BLaER1 treated with 17β-estradiol and CSF1 and Interleukin-3, amounts not matched to agents 10 nM and 100 nM (cell line): ENCODE measurements around the gene PYROXD2.

Source experiments
- H3K27ac ChIP-seq, 11 experiments: shearing (Covaris generic); formaldehyde crosslinking; 2 replicates each; pipeline ENCODE4 v1.8.1; 2022
- H3K27me3 ChIP-seq, 11 experiments: shearing (Covaris generic); formaldehyde crosslinking; 2 replicates each; pipeline ENCODE4 v1.8.1; 2022
- H3K36me3 ChIP-seq, 11 experiments: shearing (Covaris generic); formaldehyde crosslinking; 2 replicates each; pipeline ENCODE4 v1.8.1; 2022
- H3K4me1 ChIP-seq, 10 experiments: shearing (Covaris generic); formaldehyde crosslinking; 2 replicates each; pipeline ENCODE4 v1.8.1; 2022
- H3K4me2 ChIP-seq, 11 experiments: shearing (Covaris generic); formaldehyde crosslinking; 2 replicates each; pipeline ENCODE4 v1.8.1; 2022
- H3K4me3 ChIP-seq, 10 experiments: shearing (Covaris generic); formaldehyde crosslinking; 2 replicates each; pipeline ENCODE4 v1.8.1; 2022
- H3K9ac ChIP-seq, 11 experiments: shearing (Covaris generic); formaldehyde crosslinking; 2 replicates each; pipeline ENCODE4 v1.8.1; 2022
- H3K9me3 ChIP-seq, 11 experiments: shearing (Covaris generic); formaldehyde crosslinking; replicated peaks in 1 of 11; 2 replicates each; pipeline ENCODE4 v1.8.1; 2022
- H4K20me1 ChIP-seq, 11 experiments: shearing (Covaris generic); formaldehyde crosslinking; 2 replicates each; pipeline ENCODE4 v1.8.1; 2022
- Cebpa-rat ChIP-seq, 11 experiments: shearing (Covaris generic); IDR thresholded peaks; 2 replicates each; pipeline ENCODE4 v1.8.1; 2022

Gene PYROXD2

DNA sequence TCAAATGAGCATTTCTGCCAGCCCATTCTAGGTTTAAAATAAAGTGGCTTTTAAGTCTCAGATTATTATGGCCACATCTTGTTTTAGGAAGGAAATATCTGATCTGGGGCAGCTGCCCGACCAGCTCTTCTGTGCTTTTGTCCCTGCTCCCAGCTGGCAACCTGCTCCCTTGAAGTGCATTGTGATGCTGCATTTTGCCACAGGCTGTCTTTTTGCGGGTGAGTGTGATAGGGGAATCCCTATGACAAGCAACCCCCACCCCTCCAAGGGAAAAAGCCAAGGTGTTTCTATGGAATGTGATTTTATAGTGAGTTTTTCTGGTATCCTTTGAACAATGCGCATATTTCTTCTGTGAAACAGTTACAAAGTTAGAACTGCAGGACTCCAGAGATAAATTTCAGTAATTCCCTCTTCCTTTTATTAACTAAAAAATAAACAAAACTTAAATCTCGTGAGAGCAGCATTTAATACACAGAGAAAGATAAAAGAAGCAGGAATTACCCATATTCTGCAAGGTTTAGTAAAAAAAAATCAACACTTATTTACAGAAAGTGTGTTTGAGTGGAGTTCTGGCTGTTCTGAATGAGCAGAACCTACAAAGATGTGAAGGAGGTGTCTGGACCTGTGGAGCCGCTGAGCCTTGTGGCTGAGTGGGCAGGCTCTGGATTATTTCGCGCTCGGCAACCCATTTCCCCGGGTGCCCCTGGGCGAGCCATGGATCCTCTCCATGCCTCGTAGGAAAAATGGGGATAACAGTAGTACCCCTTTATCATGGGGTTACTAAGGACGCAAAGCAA, 41.9 kb upstream of the PYROXD2 start:
- H3K27ac ChIP-seq, result no peak overlapping the region

DNA sequence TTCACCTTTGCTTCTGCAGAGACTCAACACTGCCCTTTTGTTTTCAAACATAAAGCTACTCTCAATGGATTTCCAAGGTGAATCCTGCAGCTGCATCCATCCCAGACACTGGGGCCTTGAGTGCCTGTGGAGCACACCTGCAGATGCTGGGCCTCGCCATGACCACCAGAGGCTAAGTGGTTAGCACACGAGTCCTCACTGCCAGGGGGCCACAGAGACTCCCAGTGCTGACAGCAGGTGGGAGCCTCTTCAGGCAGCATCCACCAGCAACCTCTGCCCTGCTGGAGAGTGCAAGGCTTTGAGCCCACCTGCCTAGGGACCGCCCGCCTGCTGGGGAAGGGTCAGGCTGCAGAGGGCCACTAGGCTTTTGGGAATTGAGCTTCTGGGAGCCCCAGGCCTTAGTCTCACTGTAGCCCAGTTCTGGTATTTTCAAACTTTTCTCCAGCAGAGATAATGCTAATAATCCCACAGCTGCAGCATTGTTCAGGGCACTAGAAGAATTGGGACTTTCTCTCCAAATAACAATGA, 41.1 kb upstream of the PYROXD2 start:
- Histone ChIP-seq H3K36me3 (no peaks in the 10 kb centered on the region), H4K20me1 (no peaks in the 10 kb centered on the region), H3K4me2 (no peak overlapping the region), H3K27me3 (no peaks in the 10 kb centered on the region), H3K4me3 (no peak overlapping the region), H3K9ac (no peak overlapping the region), H3K27ac (no peak overlapping the region), H3K4me1 (peaks cover 0 to 8% (median 0%) of the 10 kb centered on the region in 10 experiments; a peak in 6 of 20 replicates), H3K9me3 (no peaks in the 10 kb centered on the region)
- no peak for TF ChIP-seq Cebpa-rat (IDR thresholded peaks at IDR 0.05)

More for the DNA sequence above, 41.9 kb upstream of the PYROXD2 start:
- no peaks in the 10 kb centered on the region for H3K36me3 ChIP-seq
- no peak overlapping the region for H3K9ac ChIP-seq
- no peaks in the 10 kb centered on the region for H3K9me3 ChIP-seq
- H3K4me1 ChIP-seq, result peaks cover 0 to 11% (median 0%) of the 10 kb centered on the region in 10 experiments; a peak in 6 of 20 replicates
- no peak overlapping the region for H3K4me3 ChIP-seq
- TF ChIP-seq Cebpa-rat (IDR thresholded peaks at IDR 0.05), result no peak
- no peaks in the 10 kb centered on the region for H4K20me1 ChIP-seq
- H3K4me2 ChIP-seq, result no peak overlapping the region
- no peaks in the 10 kb centered on the region for H3K27me3 ChIP-seq

DNA sequence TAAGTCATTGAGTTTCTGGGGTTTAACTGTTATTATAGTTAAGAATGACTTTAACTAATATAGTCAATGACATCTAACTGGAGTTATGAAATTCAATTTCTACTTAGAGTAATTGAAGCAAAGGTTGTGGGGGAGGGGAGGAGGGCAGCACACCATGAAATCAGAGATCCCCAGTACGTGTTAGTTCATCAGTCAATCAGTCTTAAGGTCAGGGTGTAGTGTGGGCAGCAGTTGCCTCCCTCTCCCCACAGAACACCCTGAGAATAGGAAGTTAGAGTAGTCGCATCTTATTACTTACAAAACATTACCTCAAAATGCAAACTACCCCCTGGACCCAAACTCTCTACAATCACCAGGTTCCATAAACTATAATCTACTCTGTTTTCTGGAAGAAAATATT, 38.7 kb upstream of the PYROXD2 start:
- Histone ChIP-seq H3K4me3 (no peak overlapping the region), H3K4me2 (no peak overlapping the region), H3K27me3 (no peaks in the 10 kb centered on the region), H3K9ac (no peak overlapping the region), H3K36me3 (no peaks in the 10 kb centered on the region), H4K20me1 (no peaks in the 10 kb centered on the region), H3K4me1 (peaks cover 0 to 6% (median 0%) of the 10 kb centered on the region in 10 experiments; a peak in 7 of 20 replicates), H3K9me3 (no peaks in the 10 kb centered on the region), H3K27ac (no peak overlapping the region)
- no peak for TF ChIP-seq Cebpa-rat (IDR thresholded peaks at IDR 0.05)

DNA sequence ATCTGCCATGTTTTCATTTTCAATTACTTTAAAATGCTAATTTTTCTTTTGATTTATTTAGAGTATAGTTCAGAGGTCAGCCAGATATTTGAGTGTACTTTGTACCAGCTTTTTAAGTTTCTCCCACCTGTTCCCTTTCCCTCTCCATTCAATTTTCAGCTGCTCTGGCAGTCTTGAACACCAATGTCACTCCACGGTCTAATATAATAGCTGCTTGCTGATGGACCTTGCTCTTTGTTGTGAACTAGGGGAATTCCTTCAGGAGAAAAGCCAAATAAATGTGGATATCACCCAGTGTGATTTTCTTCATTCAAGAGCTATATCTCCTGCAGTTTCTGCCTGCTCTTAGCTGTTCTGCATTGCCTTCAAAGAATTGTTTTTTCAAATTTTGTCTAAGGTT, 35.6 kb upstream of the PYROXD2 start:
- Histone ChIP-seq H3K36me3 (no peaks in the 10 kb centered on the region; a peak in 2 of 22 replicates), H3K9ac (no peak overlapping the region)
- no peak for TF ChIP-seq Cebpa-rat (IDR thresholded peaks at IDR 0.05)

DNA sequence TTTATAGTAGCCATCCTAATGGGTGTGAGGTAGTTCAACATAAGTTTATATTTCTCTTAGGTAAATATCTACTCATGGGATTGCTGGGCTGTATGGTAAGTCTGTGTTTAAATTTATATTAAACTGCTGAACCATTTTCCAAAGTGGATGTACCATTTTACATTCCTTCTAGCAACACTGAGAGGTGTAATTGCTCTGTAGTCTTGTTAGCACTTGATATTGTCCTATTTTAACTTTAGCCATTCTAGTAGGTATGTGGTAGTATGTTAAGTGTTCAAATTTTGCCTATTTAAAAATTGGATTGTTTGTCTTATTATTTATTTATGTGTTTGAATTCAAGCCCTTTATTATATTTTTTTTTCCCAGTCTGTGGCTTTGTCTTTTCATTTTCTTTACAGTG, 34.3 kb upstream of the PYROXD2 start:
- no peaks in the 10 kb centered on the region for H3K9me3 ChIP-seq
- no peak for TF ChIP-seq Cebpa-rat (IDR thresholded peaks at IDR 0.05)
- H3K27me3 ChIP-seq, result no peaks in the 10 kb centered on the region
- H3K9ac ChIP-seq, result no peak overlapping the region
- H4K20me1 ChIP-seq, result peaks cover 15 to 17% (median 16%) of the 10 kb centered on the region in 11 experiments; a peak in 19 of 22 replicates
- H3K36me3 ChIP-seq, result peaks cover 9 to 13% (median 12%) of the 10 kb centered on the region in 11 experiments; a peak in 21 of 22 replicates
- no peak overlapping the region for H3K4me3 ChIP-seq
- peak overlapping the region in 2 of 11 experiments; percentile 19 to 49; a peak in 2 of 22 replicates for H3K27ac ChIP-seq
- H3K4me2 ChIP-seq, result peak overlapping the region in 2 of 11 experiments; percentile 71 to 92; a peak in 4 of 22 replicates
- peaks cover 24 to 42% (median 31%) of the 10 kb centered on the region in 10 experiments for H3K4me1 ChIP-seq

More for the DNA sequence above, 35.6 kb upstream of the PYROXD2 start:
- Histone ChIP-seq H3K4me3 (no peak overlapping the region), H3K9me3 (no peaks in the 10 kb centered on the region), H3K4me2 (no peak overlapping the region), H3K27me3 (no peaks in the 10 kb centered on the region), H3K27ac (no peak overlapping the region), H4K20me1 (peaks cover 1 to 4% (median 2%) of the 10 kb centered on the region in 11 experiments; a peak in 18 of 22 replicates), H3K4me1 (peaks cover 10 to 29% (median 17%) of the 10 kb centered on the region in 10 experiments)

DNA sequence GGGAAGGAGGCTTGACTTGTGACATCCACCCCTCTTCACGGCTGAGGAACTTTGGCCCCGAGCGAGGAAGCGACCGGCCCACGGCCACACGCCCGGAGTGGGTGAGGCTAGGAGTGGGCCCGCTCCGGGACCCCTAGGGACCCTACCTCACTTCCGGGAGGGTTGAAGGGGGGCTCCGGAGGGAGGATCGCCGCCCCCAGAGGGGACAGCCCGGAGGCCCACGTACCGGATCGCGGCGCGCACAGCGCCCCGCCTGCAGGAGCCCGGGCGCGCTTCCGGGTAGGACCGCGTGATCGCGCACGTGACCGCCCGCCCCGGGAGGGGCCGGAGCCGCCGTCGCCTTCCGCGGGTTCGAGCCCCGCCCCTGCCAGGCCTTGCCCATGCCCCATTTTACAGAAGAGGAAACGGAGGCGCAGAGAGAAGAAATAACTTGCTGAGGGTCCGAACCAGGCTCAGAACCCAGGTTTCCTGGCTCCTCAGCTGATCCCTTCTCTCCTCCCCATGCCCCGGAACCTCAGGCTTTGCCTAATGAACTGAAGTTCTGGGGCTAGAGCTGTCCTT, 31.8 kb upstream of the PYROXD2 start, which contains the start of gene HPS1:
Gene HPS1, minus strand, starts transcription at position 275 of the 561 bp plus-strand sequence. CDS start 3,695 bp downstream, outside the sequence.
- Histone ChIP-seq H3K9ac (peak within 1 kb of the TSS; percentile 87 to 97 (median 92)), H3K9me3 (no peaks in the 10 kb centered on the region), H3K27ac (peak within 1 kb of the TSS; percentile 84 to 97 (median 90)), H4K20me1 (peaks cover 18 to 43% (median 40%) of the 10 kb centered on the region in 11 experiments; a peak in 19 of 22 replicates), H3K4me3 (peak within 1 kb of the TSS; percentile 68 to 87 (median 76)), H3K4me2 (peak within 1 kb of the TSS; percentile 83 to 96 (median 92)), H3K27me3 (no peaks in the 10 kb centered on the region), H3K4me1 (peaks cover 28 to 65% (median 44%) of the 10 kb centered on the region in 10 experiments), H3K36me3 (peaks cover 32 to 38% (median 37%) of the 10 kb centered on the region in 11 experiments)
- TF ChIP-seq Cebpa-rat (IDR thresholded peaks at IDR 0.05), result no peak

DNA sequence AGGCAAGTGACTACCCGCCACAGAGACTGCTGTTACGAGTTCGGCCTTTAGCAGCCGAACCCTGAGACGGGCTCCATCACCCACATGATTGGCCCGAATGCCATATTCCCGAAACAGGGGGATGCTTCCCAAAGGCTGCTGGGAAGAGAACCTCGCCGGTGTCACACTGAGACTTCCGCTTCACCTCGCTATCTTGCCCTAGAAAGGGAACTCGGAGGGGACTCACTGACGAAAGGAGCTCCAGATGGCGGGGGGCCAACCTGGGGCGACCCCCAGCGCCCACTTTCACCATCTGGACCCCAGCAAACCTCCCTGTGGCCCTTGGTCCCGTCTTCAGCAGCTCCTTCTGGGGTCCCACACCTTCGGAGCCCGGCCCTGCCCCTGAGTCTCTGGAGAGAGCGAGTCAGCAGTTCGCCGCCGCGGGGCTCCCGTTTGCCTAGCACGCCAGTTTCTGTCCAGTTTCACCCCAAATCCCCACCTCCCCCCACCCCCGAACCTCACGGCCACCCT, 31.2 kb upstream of the PYROXD2 start:
- H4K20me1 ChIP-seq, result peaks cover 18 to 47% (median 45%) of the 10 kb centered on the region in 11 experiments; a peak in 19 of 22 replicates
- no peak for TF ChIP-seq Cebpa-rat (IDR thresholded peaks at IDR 0.05)
- H3K4me1 ChIP-seq, result peaks cover 28 to 70% (median 44%) of the 10 kb centered on the region in 10 experiments
- H3K9me3 ChIP-seq, result no peaks in the 10 kb centered on the region; a peak in 1 of 22 replicates
- H3K36me3 ChIP-seq, result peaks cover 38 to 44% (median 43%) of the 10 kb centered on the region in 11 experiments
- peak overlapping the region; percentile 83 to 96 (median 92) for H3K4me2 ChIP-seq
- peak overlapping the region; percentile 84 to 97 (median 90) for H3K27ac ChIP-seq
- peak overlapping the region; percentile 87 to 97 (median 92) for H3K9ac ChIP-seq
- H3K27me3 ChIP-seq, result no peaks in the 10 kb centered on the region
- peak overlapping the region; percentile 68 to 87 (median 76) for H3K4me3 ChIP-seq

DNA sequence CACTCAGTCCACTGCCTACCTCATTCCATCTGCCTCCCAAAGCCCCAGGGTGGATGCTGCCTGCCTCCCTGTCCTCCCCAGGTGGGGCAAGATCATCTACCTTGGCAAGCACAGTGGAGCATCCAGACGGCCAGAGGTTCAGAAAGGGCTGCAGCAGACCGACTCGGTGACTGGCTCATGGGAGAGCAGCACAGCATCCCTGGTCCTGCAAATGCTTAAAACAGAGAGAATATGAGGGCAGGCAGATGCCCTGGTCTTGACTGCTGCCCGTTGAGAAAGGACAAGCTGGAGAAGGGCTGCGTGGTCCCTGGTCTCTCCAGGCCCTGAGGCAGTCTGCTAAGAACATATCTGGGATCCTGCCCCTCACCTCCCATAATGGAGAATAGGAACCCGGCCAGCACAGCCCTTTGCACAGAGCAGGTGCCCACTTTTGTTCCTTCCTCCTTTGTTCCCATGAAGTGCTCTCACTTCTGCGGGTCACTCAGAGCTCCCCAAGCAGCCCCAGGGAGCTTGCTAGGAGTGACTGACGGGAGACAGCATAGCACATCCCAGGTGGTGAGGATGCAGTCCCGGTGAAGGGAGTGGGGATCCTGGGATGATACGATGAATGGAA, 30.3 kb upstream of the PYROXD2 start:
- Histone ChIP-seq H3K4me1 (peaks cover 28 to 77% (median 44%) of the 10 kb centered on the region in 10 experiments), H4K20me1 (peaks cover 18 to 56% (median 45%) of the 10 kb centered on the region in 11 experiments; a peak in 19 of 22 replicates), H3K27ac (peak overlapping the region in 8 of 11 experiments; percentile 18 to 97 (median 90); a peak in 12 of 22 replicates), H3K4me3 (peak overlapping the region; percentile 68 to 87 (median 76)), H3K9ac (peak overlapping the region; percentile 87 to 97 (median 92); a peak in 19 of 22 replicates), H3K4me2 (peak overlapping the region; percentile 83 to 96 (median 92)), H3K9me3 (peaks cover 0 to 8% (median 0%) of the 10 kb centered on the region in 11 experiments; a peak in 2 of 22 replicates), H3K36me3 (peaks cover 43 to 53% (median 50%) of the 10 kb centered on the region in 11 experiments), H3K27me3 (no peaks in the 10 kb centered on the region)
- no peak for TF ChIP-seq Cebpa-rat (IDR thresholded peaks at IDR 0.05)
